WTC11 (cell line): Measurements from ENCODE around the gene FPGT. TPM values are rescaled to one million over a fixed set of nuclear protein-coding genes. Genes with fewer than 3 reads are reported as not detected.
"Not testable (repeated sequence)": the region's sequence is repeated elsewhere in the genome, so short reads cannot be mapped to it uniquely, and the experiment has no call there.

Experiments used
- ATAC-seq: fragments of 200-7000 bp; cut with Tn5 transposase; 2 replicates; pipeline ENCODE4 v1.10.0; 2021; ENCODE audit warnings: mild to moderate bottlenecking, moderate library complexity
- CTCF ChIA-PET: fragments of 300-600 bp; sonication (Branson Sonifier 250); formaldehyde crosslinking; loops from one replicate; lab custom pipeline; 2021; ENCODE audit warnings: antibody characterized with exemption; lab: Charles Lee
- POLR2A ChIA-PET: fragments of 350-600 bp; sonication (Branson Sonifier 250); formaldehyde crosslinking; loops from one replicate; lab custom pipeline; 2021; ENCODE audit warnings: antibody characterized with exemption; lab: Charles Lee
- DNase-seq: peaks from one replicate; pipeline ENCODE4 v3.0.0; 2021; ENCODE audit warnings: low spot score
- H3K27ac Mint-ChIP-seq: 2 replicates; pipeline ENCODE4 v1.8.0; 2021; ENCODE audit warnings: mixed read lengths
- H3K27me3 Mint-ChIP-seq: 2 replicates; pipeline ENCODE4 v1.8.0; 2021; ENCODE audit warnings: low read depth, mild to moderate bottlenecking, moderate library complexity, mixed read lengths
- H3K36me3 Mint-ChIP-seq: 2 replicates; pipeline ENCODE4 v1.8.0; 2021; ENCODE audit warnings: mixed read lengths
- H3K4me1 Mint-ChIP-seq: 2 replicates; pipeline ENCODE4 v1.8.0; 2022; ENCODE audit warnings: mixed read lengths
- H3K4me3 Mint-ChIP-seq: 2 replicates; pipeline ENCODE4 v1.8.0; 2021; ENCODE audit warnings: mild to moderate bottlenecking, moderate library complexity, mixed read lengths
- H3K9me3 Mint-ChIP-seq: 2 replicates; pipeline ENCODE4 v1.8.0; 2021; ENCODE audit warnings: mixed read lengths
- JAZF1 ChIP-seq: fragments of 250-450 bp; sonication (Bioruptor Pico); IDR thresholded peaks from 2 replicates; pipeline ENCODE4 v1.9.0; 2021; ENCODE audit warnings: moderate library complexity, mild to moderate bottlenecking, inconsistent platforms
- RORB ChIP-seq: fragments of 250-450 bp; sonication (Bioruptor Pico); IDR thresholded peaks from 2 replicates; pipeline ENCODE4 v1.9.0; 2021; ENCODE audit warnings: mild to moderate bottlenecking
- ZNF396 ChIP-seq: fragments of 250-450 bp; sonication (Bioruptor Pico); IDR thresholded peaks from 2 replicates; pipeline ENCODE4 v1.8.0; 2021; ENCODE audit warnings: mild to moderate bottlenecking, moderate library complexity, borderline replicate concordance
- ZNF416 ChIP-seq: fragments of 250-450 bp; sonication (Bioruptor Pico); IDR thresholded peaks from 2 replicates; pipeline ENCODE4 v1.9.0; 2021; ENCODE audit warnings: mild to moderate bottlenecking, inconsistent platforms
- ZNF671 ChIP-seq: fragments of 250-450 bp; sonication (Bioruptor Pico); IDR thresholded peaks from 2 replicates; pipeline ENCODE4 v1.8.0; 2021; ENCODE audit warnings: mild to moderate bottlenecking
- total RNA-seq: library from RNA; stranded (reverse); gene quantifications from 3 replicates; pipeline ENCODE4 v1.2.3, GENCODE V29; 2021

FPGT gene
- total RNA-seq, 1 experiment from 2014 or later, result 3.9 TPM

GRCh38 chr1:74247881-74248528 is 50.0 kb downstream of the FPGT start:
- H3K27me3 Mint-ChIP-seq, result peaks cover 67% of the 10 kb centered on the region
- no peak overlapping the region for H3K27ac Mint-ChIP-seq
- ChIA-PET POLR2A (no interaction called here), CTCF (no interaction called here)
- no peak for DNase-seq
- no peak overlapping the region for H3K4me3 Mint-ChIP-seq
- no peak for TF ChIP-seq JAZF1 (CRISPR knock-in tag)
- no peak for TF ChIP-seq ZNF671 (CRISPR knock-in tag)
- no peak for TF ChIP-seq RORB
- no peak for TF ChIP-seq ZNF396 (CRISPR knock-in tag)
- TF ChIP-seq ZNF416 (CRISPR knock-in tag), result no peak
- ATAC-seq, result no peak
- H3K9me3 Mint-ChIP-seq, result peaks cover 30% of the 10 kb centered on the region
- H3K4me1 Mint-ChIP-seq, result peaks cover 24% of the 10 kb centered on the region
- H3K36me3 Mint-ChIP-seq, result peaks cover 16% of the 10 kb centered on the region

GRCh38 chr1:74253243-74253824 is 55.3 kb downstream of the FPGT start:
- CTCF ChIA-PET, ATAC-seq: not testable (repeated sequence)

More at GRCh38 chr1:74253243-74253824, 55.3 kb downstream of the FPGT start:
- H3K4me1 Mint-ChIP-seq, DNase-seq, H3K4me3 Mint-ChIP-seq, H3K36me3 Mint-ChIP-seq, H3K27ac Mint-ChIP-seq, POLR2A ChIA-PET: not testable (repeated sequence)
- H3K27me3 Mint-ChIP-seq, result peaks cover 16% of the 10 kb centered on the region
- peaks cover 32% of the 10 kb centered on the region for H3K9me3 Mint-ChIP-seq

Other genes starting within 250 kb of the FPGT start
- gene LRRIQ3, start 66 bp upstream of the FPGT start, total RNA-seq, result 0.21 to 1.1 TPM (median 0.46 TPM) in 3 replicates
- 0.07 to 0.41 TPM in 2 of 3 replicates, not detected in the other for gene TNNI3K, start 37.1 kb downstream of the FPGT start, total RNA-seq